ENCODE data around the gene HNF1A. TPM values are rescaled to one million over a fixed set of nuclear protein-coding genes. Genes with fewer than 3 reads are reported as not detected.

HNF1A gene
- total RNA-seq, 2 donors from 2014 or later, result 0.24 to 0.42 TPM

GRCh38 chr12:121005346-121005815 is 27.0 kb downstream of the HNF1A start:
- H3K27me3 ChIP-seq (ENCODE audit: control insufficient read depth, insufficient read depth, low read length, poor library complexity, severe bottlenecking), result no peaks in the 10 kb centered on the region
- no peak overlapping the region for H3K27ac Mint-ChIP-seq
- no peaks in the 10 kb centered on the region for H3K27me3 Mint-ChIP-seq (ENCODE audit: insufficient read depth)

GRCh38 chr12:121008347-121009098 is 30.2 kb downstream of the HNF1A start:
- Histone ChIP-seq H3K9ac (ENCODE audit: extremely low read depth, low read length, poor library complexity, severe bottlenecking) (no peak overlapping the region), H3K27ac (ENCODE audit: low read depth, low read length) (no peak overlapping the region), H3K9me3 (ENCODE audit: control insufficient read depth, low read length) (no peaks in the 10 kb centered on the region), H3K36me3 (ENCODE audit: control insufficient read depth, insufficient read depth, low read length) (peaks cover 68% of the 10 kb centered on the region), H3K4me1 (ENCODE audit: control insufficient read depth, insufficient read depth, low read length) (no peaks in the 10 kb centered on the region), H3K27me3 (ENCODE audit: control insufficient read depth, insufficient read depth, low read length, poor library complexity, severe bottlenecking) (no peaks in the 10 kb centered on the region), H3K4me3 (ENCODE audit: low read length) (no peak overlapping the region)
- no peaks in the 10 kb centered on the region for H3K9me3 Mint-ChIP-seq
- TF ChIP-seq CTCF (conservative IDR thresholded peaks at IDR 0.05), result no peak
- peaks cover under 1% of the 10 kb centered on the region for H3K4me1 Mint-ChIP-seq
- H3K4me3 Mint-ChIP-seq, result no peak overlapping the region
- WGBS, 2 experiments (ENCODE audit: insufficient coverage in 1 of 2, insufficient read length in 1 of 2), result 95 to 97% methylated on average over 8 of the region's 8 CpGs
- H3K36me3 Mint-ChIP-seq (ENCODE audit: low read depth), result peaks cover 52% of the 10 kb centered on the region
- DNase-seq, result no peak
- H3K27ac Mint-ChIP-seq, result no peak overlapping the region
- no peaks in the 10 kb centered on the region for H3K27me3 Mint-ChIP-seq (ENCODE audit: insufficient read depth)

More at GRCh38 chr12:121005346-121005815, 27.0 kb downstream of the HNF1A start:
- Histone ChIP-seq H3K36me3 (ENCODE audit: control insufficient read depth, insufficient read depth, low read length) (peaks cover 60% of the 10 kb centered on the region), H3K4me3 (ENCODE audit: low read length) (no peak overlapping the region), H3K27ac (ENCODE audit: low read depth, low read length) (no peak overlapping the region), H3K9me3 (ENCODE audit: control insufficient read depth, low read length) (no peaks in the 10 kb centered on the region), H3K9ac (ENCODE audit: extremely low read depth, low read length, poor library complexity, severe bottlenecking) (no peak overlapping the region), H3K4me1 (ENCODE audit: control insufficient read depth, insufficient read depth, low read length) (no peaks in the 10 kb centered on the region)
- no peaks in the 10 kb centered on the region for H3K9me3 Mint-ChIP-seq
- no peak overlapping the region for H3K4me3 Mint-ChIP-seq
- peak; percentile 93 for TF ChIP-seq CTCF (conservative IDR thresholded peaks at IDR 0.05)
- peaks cover 50% of the 10 kb centered on the region for H3K36me3 Mint-ChIP-seq (ENCODE audit: low read depth)
- peaks cover 3% of the 10 kb centered on the region for H3K4me1 Mint-ChIP-seq
- 70 to 72% methylated on average over 9 of the region's 9 CpGs for WGBS, 2 experiments (ENCODE audit: insufficient coverage in 1 of 2, insufficient read length in 1 of 2)
- peak; percentile 97 for DNase-seq

- TF ChIP-seq CTCF (conservative IDR thresholded peaks at IDR 0.05), result peak; percentile 82
- no peaks in the 10 kb centered on the region for H3K27me3 Mint-ChIP-seq (ENCODE audit: insufficient read depth)
- H3K36me3 Mint-ChIP-seq (ENCODE audit: low read depth), result peaks cover 52% of the 10 kb centered on the region
- no peak overlapping the region for H3K4me3 Mint-ChIP-seq
- Histone ChIP-seq H3K27ac (ENCODE audit: low read depth, low read length) (no peak overlapping the region), H3K27me3 (ENCODE audit: control insufficient read depth, insufficient read depth, low read length, poor library complexity, severe bottlenecking) (no peaks in the 10 kb centered on the region), H3K36me3 (ENCODE audit: control insufficient read depth, insufficient read depth, low read length) (peaks cover 58% of the 10 kb centered on the region), H3K4me3 (ENCODE audit: low read length) (no peak overlapping the region), H3K9me3 (ENCODE audit: control insufficient read depth, low read length) (no peaks in the 10 kb centered on the region), H3K4me1 (ENCODE audit: control insufficient read depth, insufficient read depth, low read length) (no peaks in the 10 kb centered on the region), H3K9ac (ENCODE audit: extremely low read depth, low read length, poor library complexity, severe bottlenecking) (no peak overlapping the region)
- DNase-seq, result peak; percentile 89
- H3K27ac Mint-ChIP-seq, result no peak overlapping the region
- H3K4me1 Mint-ChIP-seq, result no peaks in the 10 kb centered on the region
- no peaks in the 10 kb centered on the region for H3K9me3 Mint-ChIP-seq
- WGBS, 2 experiments (ENCODE audit: insufficient coverage in 1 of 2, insufficient read length in 1 of 2), result 74 to 81% methylated on average over 10 of the region's 10 CpGs
These were observed 31.4 kb downstream of the HNF1A start for GRCh38 chr12:121009741-121010140.

Data from endodermal cell (in vitro differentiated cells).